GM12878 (cell line): ENCODE measurements around the gene GALNT9.

Experiments used
- BRCA1 ChIP-seq: IDR thresholded peaks from 2 replicates; pipeline ENCODE4 v1.6.1; 2011; ENCODE audit warnings: low read depth, low read length, improper control_type of control experiment
- CEBPB ChIP-seq, 2 experiments: fragments of 150-350 bp in 1 of 2; IDR thresholded peaks; 2 replicates each; pipeline ENCODE4 v1.6.1; 2012 to 2014; ENCODE audit warnings: low read depth in 2 of 2, low read length in 2 of 2, borderline replicate concordance in 1 of 2, inconsistent platforms in 1 of 2
- CTCF ChIP-seq, 3 experiments: IDR thresholded peaks in 2 of 3; conservative IDR thresholded peaks in 1 of 3; 2 replicates each; pipeline ENCODE4 v1.5.1; 2011; ENCODE audit warnings: low read depth in 3 of 3, low read length in 3 of 3, mild to moderate bottlenecking in 3 of 3, control low read depth in 2 of 3, moderate library complexity in 2 of 3, inconsistent platforms in 1 of 3, mixed read lengths in 1 of 3; ENCODE audit not compliant: control insufficient read depth in 2 of 3, insufficient read depth in 1 of 3; ENCODE audit errors: extremely low read depth in 1 of 3
- EP300 ChIP-seq, 2 experiments: fragments of 150-350 bp in 1 of 2; IDR thresholded peaks; 2 replicates each; pipeline ENCODE4 v1.6.1; 2011 to 2012; ENCODE audit warnings: low read depth in 2 of 2, low read length in 2 of 2, borderline replicate concordance in 1 of 2, improper control_type of control experiment in 1 of 2, inconsistent platforms in 1 of 2; ENCODE audit not compliant: control insufficient read depth in 1 of 2
- HSF1 ChIP-seq: fragments of 150-350 bp; IDR thresholded peaks from 2 replicates; pipeline ENCODE4 v1.6.1; 2014; ENCODE audit warnings: mild to moderate bottlenecking, low read depth, low read length
- JUND ChIP-seq: IDR thresholded peaks from 2 replicates; pipeline ENCODE4 v1.6.1; 2012; ENCODE audit warnings: low read depth, mild to moderate bottlenecking, low read length, improper control_type of control experiment, moderate library complexity
- MTA2 ChIP-seq: fragments of 450-650 bp; IDR thresholded peaks from 2 replicates; pipeline ENCODE4 v1.6.1; 2016; ENCODE audit warnings: low read depth, mild to moderate bottlenecking, moderate library complexity
- MTA3 ChIP-seq: IDR thresholded peaks from 2 replicates; pipeline ENCODE4 v1.6.1; 2012; ENCODE audit warnings: low read length, inconsistent platforms, borderline replicate concordance
- NFYA ChIP-seq: IDR thresholded peaks from 2 replicates; pipeline ENCODE4 v1.6.1; 2011; ENCODE audit warnings: low read depth, mild to moderate bottlenecking, low read length, improper control_type of control experiment, borderline replicate concordance
- POLR2A ChIP-seq: IDR thresholded peaks from 2 replicates; pipeline ENCODE4 v1.6.1; 2011; ENCODE audit warnings: low read depth, mild to moderate bottlenecking, low read length
- RELB ChIP-seq: fragments of 450-650 bp; IDR thresholded peaks from 2 replicates; pipeline ENCODE4 v1.6.1; 2017; ENCODE audit warnings: low read depth, mild to moderate bottlenecking, moderate library complexity
- TAF1 ChIP-seq: IDR thresholded peaks from 2 replicates; pipeline ENCODE4 v1.6.1; 2011; ENCODE audit warnings: mild to moderate bottlenecking, low read depth, low read length, borderline replicate concordance

GRCh38 chr12:132305560-132305966 lies 23.8 kb downstream of the GALNT9 start:
- TF ChIP-seq MTA3 = no peak
- no peak for TF ChIP-seq TAF1
- TF ChIP-seq NFYA = no peak
- TF ChIP-seq MTA2 = no peak
- TF ChIP-seq CTCF (IDR thresholded peaks at IDR 0.05 in 2 of 3, conservative IDR thresholded peaks at IDR 0.05 in 1 of 3; ENCODE audit: control insufficient read depth in 2 of 3, extremely low read depth in 1 of 3, insufficient read depth in 1 of 3, low read depth in 3 of 3, low read length in 3 of 3) = no peak
- TF ChIP-seq RELB = no peak
- no peak for TF ChIP-seq BRCA1
- TF ChIP-seq EP300 (IDR thresholded peaks at IDR 0.05; ENCODE audit: borderline replicate concordance in 1 of 2, control insufficient read depth in 1 of 2, low read depth in 2 of 2, low read length in 2 of 2) = no peak
- no peak for TF ChIP-seq CEBPB (IDR thresholded peaks at IDR 0.05; ENCODE audit: borderline replicate concordance in 1 of 2, low read depth in 2 of 2, low read length in 2 of 2)
- TF ChIP-seq JUND = no peak
- TF ChIP-seq POLR2A = no peak
- TF ChIP-seq HSF1 = no peak
